Mesendoderm (in vitro differentiated cells): ENCODE measurements around the gene ADM2.

Experiments
- DNase-seq: peaks from one replicate; pipeline ENCODE4 v3.0.0; 2013
- H2AK5ac ChIP-seq: 2 replicates; pipeline ENCODE4 v1.6.1; 2013; ENCODE audit warnings: low read length, inconsistent platforms
- H2BK120ac ChIP-seq: 2 replicates; pipeline ENCODE4 v1.6.1; 2013; ENCODE audit warnings: low read depth, mild to moderate bottlenecking, low read length, moderate library complexity, mixed read lengths
- H2BK15ac ChIP-seq: replicated peaks from 2 replicates; pipeline ENCODE4 v1.6.1; 2013; ENCODE audit warnings: low read depth, mild to moderate bottlenecking, moderate library complexity
- H2BK5ac ChIP-seq: 2 replicates; pipeline ENCODE4 v1.6.1; 2013; ENCODE audit warnings: low read length, inconsistent platforms
- H3K18ac ChIP-seq: 2 replicates; pipeline ENCODE4 v1.6.1; 2013; ENCODE audit warnings: mild to moderate bottlenecking, low read length, mixed read lengths
- H3K23ac ChIP-seq: one replicate; pipeline ENCODE4 v1.6.1; 2013; ENCODE audit warnings: low read length
- H3K27ac ChIP-seq: 2 replicates; pipeline ENCODE4 v1.5.1; 2013; ENCODE audit warnings: low read depth, mild to moderate bottlenecking, inconsistent platforms, low read length, moderate library complexity
- H3K27me3 ChIP-seq: 2 replicates; pipeline ENCODE4 v1.6.1; 2013; ENCODE audit warnings: low read length, control low read depth, mild to moderate bottlenecking, inconsistent platforms; ENCODE audit not compliant: insufficient read depth, poor library complexity
- H3K36me3 ChIP-seq: 2 replicates; pipeline ENCODE4 v1.6.1; 2013; ENCODE audit warnings: low read length, inconsistent platforms; ENCODE audit not compliant: control insufficient read depth, insufficient read depth
- H3K4ac ChIP-seq: one replicate; pipeline ENCODE4 v1.6.1; 2013; ENCODE audit warnings: low read depth, mild to moderate bottlenecking, low read length, moderate library complexity
- H3K4me1 ChIP-seq: 2 replicates; pipeline ENCODE4 v1.6.1; 2013; ENCODE audit warnings: low read depth, low read length, inconsistent platforms; ENCODE audit not compliant: control insufficient read depth
- H3K4me2 ChIP-seq: 2 replicates; pipeline ENCODE4 v1.6.1; 2013; ENCODE audit warnings: low read length
- H3K4me3 ChIP-seq: 2 replicates; pipeline ENCODE4 v1.5.1; 2013; ENCODE audit warnings: mild to moderate bottlenecking, low read length
- H3K56ac ChIP-seq: one replicate; pipeline ENCODE4 v1.6.1; 2013; ENCODE audit warnings: low read length
- H3K79me1 ChIP-seq: 2 replicates; pipeline ENCODE4 v1.6.1; 2013; ENCODE audit warnings: low read length, inconsistent platforms
- H3K79me2 ChIP-seq: 2 replicates; pipeline ENCODE4 v1.6.1; 2013; ENCODE audit warnings: mild to moderate bottlenecking, low read length; ENCODE audit not compliant: control insufficient read depth, insufficient read depth
- H3K9ac ChIP-seq: 2 replicates; pipeline ENCODE4 v1.6.1; 2013; ENCODE audit warnings: low read length, inconsistent platforms
- H4K5ac ChIP-seq: one replicate; pipeline ENCODE4 v1.6.1; 2013; ENCODE audit warnings: low read length
- H4K8ac ChIP-seq: one replicate; pipeline ENCODE4 v1.6.1; 2013; ENCODE audit warnings: low read depth, mild to moderate bottlenecking, control low read depth, low read length, moderate library complexity
- WGBS: extraction: QIAGEN DNeasy Blood & Tissue Kit; methylation state at CpG from one replicate; pipeline ENCODE4 v1.1.7; 2013; ENCODE audit warnings: low lambda C conversion rate, missing lambda C conversion rate; ENCODE audit not compliant: insufficient coverage; ENCODE audit errors: extremely low coverage; 5-methylcytosine and 5-hydroxymethylcytosine counted together

ADM2 gene

DNA sequence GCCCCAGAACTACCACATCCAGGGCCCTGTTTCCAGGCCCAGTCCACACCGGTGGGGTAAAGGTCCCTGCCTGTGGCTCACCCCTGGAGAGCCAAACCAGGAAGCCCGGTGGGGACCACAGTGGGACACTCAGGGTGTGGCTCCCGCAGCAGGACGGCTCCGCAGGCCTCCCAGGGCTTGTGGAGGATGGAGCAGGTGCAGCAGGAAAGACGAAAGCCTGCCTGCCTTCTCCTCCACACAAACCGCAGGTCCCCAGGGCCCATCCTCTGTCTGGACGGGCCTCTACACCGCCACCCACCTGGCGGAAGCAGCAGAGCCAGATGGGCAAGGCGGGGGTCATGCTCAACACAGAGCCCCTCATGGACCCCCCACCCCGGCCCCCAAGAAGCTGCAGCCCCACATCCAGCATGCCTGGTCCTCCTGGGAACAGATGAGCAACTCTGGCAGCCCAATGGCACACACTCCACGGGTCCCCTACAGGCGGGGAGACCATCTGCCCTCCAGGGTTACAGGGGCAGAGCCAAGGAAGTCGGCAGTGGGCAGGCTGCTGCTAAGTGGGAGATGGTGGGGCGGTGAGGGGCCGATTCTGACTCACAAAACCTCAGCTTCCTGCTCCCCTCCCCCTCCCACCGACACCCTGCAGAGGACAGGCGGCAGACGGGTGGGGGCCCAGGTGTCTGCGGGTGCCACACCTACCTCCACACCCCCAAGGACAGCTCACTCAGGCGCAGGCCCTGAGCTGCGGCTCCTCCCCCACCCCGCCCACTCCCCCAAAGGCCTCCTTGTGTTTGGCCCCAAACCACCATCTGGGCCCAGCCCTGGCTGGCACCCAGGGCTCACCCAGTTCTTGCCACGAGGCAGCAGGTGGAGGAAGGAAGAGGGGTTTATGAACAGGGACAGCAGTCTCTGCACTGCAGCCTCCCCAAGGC is 11.7 kb upstream of the ADM2 start:
- DNase-seq: peak; percentile 80
- peaks cover 6% of the 10 kb centered on the region for H3K36me3 ChIP-seq
- H3K56ac ChIP-seq: peak overlapping the region; percentile 50
- peak overlapping the region; percentile 36 for H3K9ac ChIP-seq
- H4K8ac ChIP-seq: no peak overlapping the region
- H2AK5ac ChIP-seq: no peak overlapping the region
- H3K4me2 ChIP-seq: no peak overlapping the region
- no peak overlapping the region for H2BK15ac ChIP-seq
- peaks cover 12% of the 10 kb centered on the region for H3K4me1 ChIP-seq
- no peak overlapping the region for H3K23ac ChIP-seq
- H3K27me3 ChIP-seq: no peaks in the 10 kb centered on the region
- no peak overlapping the region for H3K4ac ChIP-seq
- H4K5ac ChIP-seq: no peak overlapping the region
- no peak overlapping the region for H3K4me3 ChIP-seq
- H3K18ac ChIP-seq: no peak overlapping the region
- peaks cover 56% of the 10 kb centered on the region for H3K79me2 ChIP-seq
- H3K79me1 ChIP-seq: peaks cover 32% of the 10 kb centered on the region
- no peak overlapping the region for H3K27ac ChIP-seq
- WGBS: no CpG with 5 or more reads among the region's 25 CpGs
- no peak overlapping the region for H2BK5ac ChIP-seq
- H2BK120ac ChIP-seq: no peak overlapping the region

GRCh38 chr22:50470491-50470890 is 10.9 kb upstream of the ADM2 start:
- Histone ChIP-seq H2BK15ac (no peak overlapping the region), H3K4me3 (no peak overlapping the region), H3K27ac (no peak overlapping the region), H3K23ac (no peak overlapping the region), H3K4ac (no peak overlapping the region), H3K18ac (no peak overlapping the region), H3K4me2 (no peak overlapping the region), H2BK120ac (no peak overlapping the region), H3K79me2 (peaks cover 56% of the 10 kb centered on the region), H3K56ac (no peak overlapping the region), H3K4me1 (peaks cover 15% of the 10 kb centered on the region), H3K9ac (no peak overlapping the region), H3K36me3 (peaks cover 6% of the 10 kb centered on the region), H2BK5ac (no peak overlapping the region), H3K27me3 (no peaks in the 10 kb centered on the region), H3K79me1 (peaks cover 32% of the 10 kb centered on the region), H2AK5ac (no peak overlapping the region), H4K5ac (no peak overlapping the region), H4K8ac (no peak overlapping the region)
- WGBS: no CpG with 5 or more reads among the region's 6 CpGs
- DNase-seq: no peak

DNA sequence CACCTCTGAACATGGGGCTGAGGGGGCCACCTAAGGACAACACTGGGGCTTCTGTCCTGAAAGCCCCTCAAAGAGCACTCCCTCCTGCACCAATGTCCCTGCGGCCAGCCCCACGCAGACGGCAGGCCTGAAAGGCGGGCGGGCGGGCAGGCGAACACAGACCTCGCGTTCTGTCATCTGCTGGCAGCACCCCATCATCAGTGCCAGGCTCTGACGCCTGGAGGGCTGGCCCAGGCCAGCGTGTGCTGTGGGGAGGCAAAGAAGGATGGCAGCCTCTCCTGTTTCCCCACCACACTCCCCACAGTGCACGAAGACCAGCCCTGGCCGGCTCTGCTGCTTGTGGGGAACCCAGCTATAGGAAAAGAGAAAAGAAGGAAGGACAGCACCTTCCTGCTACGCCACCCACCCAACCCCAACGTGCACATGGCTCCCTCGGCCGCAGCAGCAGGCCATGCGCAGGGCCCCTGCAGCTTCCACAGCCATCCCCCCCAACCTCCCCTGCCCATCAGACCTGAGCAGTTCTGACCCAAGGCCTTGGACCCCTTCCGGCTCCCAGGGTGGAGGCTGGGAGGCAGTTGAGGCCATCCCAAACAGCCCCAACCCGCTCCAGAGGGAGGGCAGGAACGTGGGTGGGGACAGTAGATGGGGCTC is 10.0 kb upstream of the ADM2 start:
- Histone ChIP-seq H3K4me1 (peaks cover 15% of the 10 kb centered on the region), H3K4me3 (no peak overlapping the region), H3K9ac (no peak overlapping the region), H3K27me3 (no peaks in the 10 kb centered on the region), H3K27ac (no peak overlapping the region), H3K79me1 (peaks cover 32% of the 10 kb centered on the region), H3K4ac (no peak overlapping the region), H3K4me2 (no peak overlapping the region), H2BK120ac (no peak overlapping the region), H4K5ac (no peak overlapping the region), H3K23ac (no peak overlapping the region), H3K56ac (no peak overlapping the region), H2AK5ac (no peak overlapping the region), H3K79me2 (peaks cover 56% of the 10 kb centered on the region), H3K36me3 (peaks cover 2% of the 10 kb centered on the region), H2BK15ac (no peak overlapping the region), H3K18ac (no peak overlapping the region), H2BK5ac (no peak overlapping the region), H4K8ac (no peak overlapping the region)
- DNase-seq: no peak
- no CpG with 5 or more reads among the region's 21 CpGs for WGBS

- Histone ChIP-seq H2AK5ac (no peak overlapping the region), H4K8ac (no peak overlapping the region), H3K18ac (no peak overlapping the region), H3K56ac (peak overlapping the region; percentile 1), H3K4me3 (no peak overlapping the region), H3K4me2 (no peak overlapping the region), H2BK15ac (no peak overlapping the region), H3K27ac (no peak overlapping the region), H3K23ac (no peak overlapping the region), H3K27me3 (no peaks in the 10 kb centered on the region), H4K5ac (no peak overlapping the region), H3K4me1 (peaks cover 15% of the 10 kb centered on the region), H3K9ac (no peak overlapping the region), H3K4ac (no peak overlapping the region), H2BK5ac (no peak overlapping the region), H3K79me2 (peaks cover 56% of the 10 kb centered on the region), H3K79me1 (peaks cover 32% of the 10 kb centered on the region), H3K36me3 (peaks cover 1% of the 10 kb centered on the region), H2BK120ac (no peak overlapping the region)
- DNase-seq: no peak
- WGBS: no CpG with 5 or more reads among the region's 5 CpGs
Measured at GRCh38 chr22:50471962-50472361, 9.4 kb upstream of the ADM2 start.

DNA sequence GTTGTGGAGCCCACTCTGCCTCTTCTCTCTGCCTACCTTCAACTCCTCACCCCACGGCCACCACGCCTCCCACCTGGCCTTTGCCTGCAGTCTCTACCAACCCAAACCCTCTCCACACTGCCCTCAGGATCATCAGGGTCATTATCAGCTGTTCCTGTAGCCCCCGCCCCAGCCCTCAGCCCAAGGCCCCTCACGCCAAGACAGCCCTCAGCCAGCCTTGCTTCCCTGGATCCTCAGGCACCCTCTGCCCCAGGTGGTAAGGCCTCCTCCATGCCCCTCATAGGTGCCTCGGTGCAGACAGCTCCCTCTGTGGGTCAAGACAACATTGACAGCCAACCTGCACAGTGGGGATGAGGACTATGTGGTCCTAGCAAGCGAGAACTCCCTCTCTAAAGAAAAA is 8.3 kb upstream of the ADM2 start:
- H3K27ac ChIP-seq: no peak overlapping the region
- WGBS: no CpG with 5 or more reads among the region's 6 CpGs
- no peaks in the 10 kb centered on the region for H3K27me3 ChIP-seq

More for the DNA sequence above, 8.3 kb upstream of the ADM2 start:
- H3K4me1 ChIP-seq: peaks cover 15% of the 10 kb centered on the region
- H3K79me2 ChIP-seq: peaks cover 53% of the 10 kb centered on the region
- no peak overlapping the region for H4K8ac ChIP-seq
- no peak overlapping the region for H3K4me3 ChIP-seq
- H3K9ac ChIP-seq: no peak overlapping the region
- H2BK15ac ChIP-seq: no peak overlapping the region
- H4K5ac ChIP-seq: no peak overlapping the region
- H3K18ac ChIP-seq: no peak overlapping the region
- H3K4ac ChIP-seq: no peak overlapping the region
- H2AK5ac ChIP-seq: no peak overlapping the region
- H3K4me2 ChIP-seq: no peak overlapping the region
- H3K23ac ChIP-seq: no peak overlapping the region
- no peaks in the 10 kb centered on the region for H3K36me3 ChIP-seq
- no peak overlapping the region for H2BK5ac ChIP-seq
- DNase-seq: peak; percentile 51
- peaks cover 32% of the 10 kb centered on the region for H3K79me1 ChIP-seq
- H2BK120ac ChIP-seq: no peak overlapping the region
- H3K56ac ChIP-seq: no peak overlapping the region
